Hepatic stellate cell (primary cell): ENCODE results near the gene AHCY.
"Not testable (repeated sequence)": the region's sequence is repeated elsewhere in the genome, so short reads cannot be mapped to it uniquely, and the experiment has no call there.

Experiments used
- DNase-seq: peaks from one replicate; pipeline ENCODE4 v3.0.0; 2011; ENCODE audit warnings: low spot score

Gene AHCY

DNA sequence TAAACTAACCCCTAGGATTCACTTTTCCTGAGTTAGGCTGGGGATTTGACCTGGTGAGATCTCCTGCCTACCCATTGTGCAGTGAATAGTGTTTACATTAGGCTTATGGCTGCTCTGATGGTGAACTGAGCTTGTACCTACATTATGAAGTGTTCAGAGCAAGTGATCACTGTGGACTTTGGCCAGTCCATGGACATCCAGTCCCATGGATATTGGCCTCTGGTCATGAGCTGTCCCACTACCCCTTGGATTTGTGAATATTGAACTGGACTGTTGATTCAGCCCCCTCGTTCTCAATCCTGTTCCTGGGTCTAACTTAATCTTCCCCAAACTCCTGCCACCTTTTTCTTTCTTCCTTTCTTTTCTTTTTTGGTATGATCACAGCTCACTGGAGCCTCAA lies 48.2 kb downstream of the AHCY start:
- DNase-seq = no peak

DNA sequence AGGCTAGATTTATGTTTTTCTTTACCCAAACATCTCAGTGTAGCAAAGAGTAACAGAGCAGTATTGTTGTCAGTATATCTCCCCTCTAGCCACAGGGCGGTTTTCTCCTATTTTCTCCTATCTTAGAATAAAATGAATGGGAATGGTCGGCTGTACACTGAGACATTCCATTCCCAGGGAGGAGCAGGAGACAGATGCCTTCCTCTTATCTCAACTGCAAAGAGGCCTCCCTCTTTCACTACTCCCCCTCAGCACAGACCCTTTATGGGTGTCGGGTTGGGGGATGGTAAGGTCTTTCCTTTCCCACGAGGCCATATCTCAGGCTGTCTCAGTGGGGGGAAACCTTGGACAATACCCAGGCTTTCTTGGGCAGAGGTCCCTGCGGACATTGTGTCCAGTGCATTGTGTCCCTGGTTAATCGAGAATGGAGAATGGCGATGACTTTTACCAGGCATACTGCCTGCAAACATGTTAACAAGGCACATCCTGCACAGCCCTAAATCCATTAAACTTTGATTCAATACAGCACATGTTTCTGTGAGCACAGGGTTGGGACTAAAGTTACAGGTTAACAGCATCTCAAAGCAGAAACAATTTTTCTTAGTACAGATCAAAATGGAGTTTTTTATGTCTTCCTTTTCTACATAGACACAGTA lies 50.6 kb downstream of the AHCY start:
- DNase-seq = not testable (repeated sequence)

DNA sequence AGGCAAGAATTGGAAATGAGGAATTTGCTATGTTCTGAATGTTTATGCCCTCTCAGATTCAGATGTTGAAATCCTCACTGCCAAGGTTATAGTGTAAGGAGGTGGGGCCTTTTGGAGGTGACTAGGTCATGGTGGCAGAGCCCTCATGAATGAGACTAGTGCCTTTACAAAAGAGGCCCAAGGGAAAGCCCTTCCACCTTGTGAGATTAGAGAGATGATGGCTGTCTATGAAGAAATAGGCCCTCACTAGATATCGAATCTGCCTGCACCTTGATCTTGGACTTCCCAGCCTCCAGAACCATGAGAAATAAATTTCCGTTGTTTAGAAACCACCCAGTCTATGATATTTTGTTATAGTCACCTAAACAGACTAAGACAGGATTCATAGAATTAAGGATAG lies 51.5 kb downstream of the AHCY start:
- DNase-seq = no peak

DNA sequence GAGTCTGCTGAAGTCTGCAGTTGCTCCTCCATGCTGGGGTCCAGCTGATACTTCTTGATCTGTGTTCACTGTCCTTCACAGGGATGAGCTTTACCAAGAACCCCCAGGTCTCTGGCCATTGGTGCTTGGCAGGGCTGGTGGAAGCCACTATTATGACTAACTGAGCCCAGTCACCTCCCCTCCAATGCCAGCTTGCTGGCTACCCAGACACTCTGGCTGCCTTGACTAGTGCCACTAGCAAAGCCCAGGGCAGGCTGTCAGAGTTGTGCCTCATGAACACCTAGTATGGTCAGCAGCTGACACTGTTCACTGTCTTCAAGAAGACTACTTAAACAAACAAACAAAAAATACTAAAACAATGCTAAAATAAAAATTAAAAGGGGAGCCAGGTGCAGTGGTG lies 53.1 kb downstream of the AHCY start:
- no peak for DNase-seq

DNA sequence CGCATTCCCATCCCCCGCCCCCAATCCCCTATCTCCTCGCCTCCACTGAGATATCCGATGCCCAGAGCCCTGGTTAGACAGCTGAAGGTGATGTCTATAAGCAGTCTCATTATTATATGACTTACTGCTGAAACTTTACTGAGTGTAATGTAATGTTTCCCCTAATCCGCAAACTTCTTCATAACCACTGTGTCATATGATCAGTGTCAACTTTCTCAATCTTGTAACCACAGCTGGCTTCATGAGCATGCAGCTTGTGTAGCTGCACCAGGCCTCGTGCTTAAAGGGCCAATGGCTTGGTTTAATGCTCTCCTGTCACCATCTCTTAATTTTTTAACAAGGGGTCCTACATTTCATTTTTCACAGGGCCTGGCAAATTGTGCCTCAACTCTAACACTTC lies 53.9 kb downstream of the AHCY start:
- DNase-seq = no peak

DNA sequence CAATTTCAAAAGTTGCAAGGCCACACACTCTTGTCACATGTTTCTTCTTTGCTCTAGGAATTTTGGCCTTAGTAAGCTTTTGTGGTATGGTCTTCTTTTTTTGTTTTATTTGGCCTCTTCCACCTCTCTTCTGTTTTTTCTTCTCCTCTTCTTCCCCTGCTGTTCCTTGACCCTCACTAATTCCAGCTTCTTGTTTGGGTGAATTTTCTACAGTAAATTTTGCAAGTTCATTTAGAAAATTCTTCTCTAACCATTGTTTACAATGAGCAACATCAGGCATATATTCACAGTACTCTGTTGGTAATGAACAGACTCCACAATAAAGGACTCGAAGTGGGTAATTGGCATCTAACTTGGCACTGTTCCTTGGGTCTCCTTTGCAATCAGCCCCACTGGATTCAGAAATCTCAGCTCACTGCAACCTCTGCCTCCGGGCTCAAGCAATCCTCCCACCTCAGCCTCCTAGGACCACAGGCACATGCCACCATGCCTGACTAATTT lies 57.0 kb downstream of the AHCY start:
- DNase-seq = no peak

DNA sequence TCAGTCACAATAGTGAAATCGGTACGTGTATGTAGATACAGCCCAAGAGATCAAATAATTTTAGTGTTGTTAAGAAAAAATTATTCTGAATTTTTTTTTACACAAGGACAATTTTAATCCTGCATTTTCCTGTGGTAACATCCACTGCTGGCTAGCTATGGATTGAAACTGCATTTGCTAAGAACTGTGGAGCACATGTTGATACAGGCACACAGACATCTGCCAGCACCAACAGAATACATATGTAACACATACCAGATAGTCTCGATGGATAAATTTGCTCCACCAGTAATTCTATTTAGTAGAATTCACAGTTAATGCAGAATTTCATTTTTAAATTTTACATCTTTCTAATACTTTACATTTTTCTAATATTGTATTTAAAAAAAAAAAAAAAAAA lies 59.8 kb downstream of the AHCY start:
- DNase-seq = no peak

DNA sequence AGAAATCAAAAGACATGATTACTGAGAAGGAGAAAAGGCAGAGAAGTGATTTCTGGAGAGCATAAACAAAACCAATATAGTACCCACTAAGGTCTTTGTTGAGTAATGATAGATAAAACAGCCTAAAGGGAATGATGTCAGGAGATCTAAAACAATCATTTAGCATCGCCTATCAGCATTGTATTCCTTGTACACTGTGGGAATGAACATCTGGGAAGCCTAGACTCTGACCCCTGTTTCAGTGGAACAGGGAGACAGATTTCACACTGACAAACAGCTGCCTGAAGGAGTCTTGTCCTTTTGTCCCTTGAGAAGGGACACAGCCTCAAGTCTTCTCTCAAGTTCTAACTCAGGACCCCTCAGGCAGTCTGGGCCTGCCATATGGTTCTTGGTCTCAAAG lies 60.3 kb downstream of the AHCY start:
- DNase-seq = no peak

DNA sequence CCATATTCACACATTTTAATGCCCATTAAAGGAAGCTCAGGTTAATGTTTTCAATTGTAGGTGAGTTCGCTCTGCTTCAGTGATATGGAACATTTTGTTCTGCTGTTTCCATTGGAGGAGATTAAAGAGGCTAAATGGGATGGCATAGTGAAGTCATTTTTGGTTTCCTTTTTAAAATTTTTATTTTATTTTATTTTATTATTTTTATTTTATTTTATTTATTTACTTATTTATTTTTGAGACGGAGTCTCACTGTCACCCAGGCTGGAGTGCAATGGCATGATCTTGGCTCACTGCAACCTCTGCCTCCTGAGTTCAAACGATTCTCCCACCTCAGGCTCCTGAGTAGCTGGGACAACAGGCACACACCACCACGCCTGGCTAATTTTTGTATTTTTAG lies 61.1 kb downstream of the AHCY start:
- not testable (repeated sequence) for DNase-seq

DNA sequence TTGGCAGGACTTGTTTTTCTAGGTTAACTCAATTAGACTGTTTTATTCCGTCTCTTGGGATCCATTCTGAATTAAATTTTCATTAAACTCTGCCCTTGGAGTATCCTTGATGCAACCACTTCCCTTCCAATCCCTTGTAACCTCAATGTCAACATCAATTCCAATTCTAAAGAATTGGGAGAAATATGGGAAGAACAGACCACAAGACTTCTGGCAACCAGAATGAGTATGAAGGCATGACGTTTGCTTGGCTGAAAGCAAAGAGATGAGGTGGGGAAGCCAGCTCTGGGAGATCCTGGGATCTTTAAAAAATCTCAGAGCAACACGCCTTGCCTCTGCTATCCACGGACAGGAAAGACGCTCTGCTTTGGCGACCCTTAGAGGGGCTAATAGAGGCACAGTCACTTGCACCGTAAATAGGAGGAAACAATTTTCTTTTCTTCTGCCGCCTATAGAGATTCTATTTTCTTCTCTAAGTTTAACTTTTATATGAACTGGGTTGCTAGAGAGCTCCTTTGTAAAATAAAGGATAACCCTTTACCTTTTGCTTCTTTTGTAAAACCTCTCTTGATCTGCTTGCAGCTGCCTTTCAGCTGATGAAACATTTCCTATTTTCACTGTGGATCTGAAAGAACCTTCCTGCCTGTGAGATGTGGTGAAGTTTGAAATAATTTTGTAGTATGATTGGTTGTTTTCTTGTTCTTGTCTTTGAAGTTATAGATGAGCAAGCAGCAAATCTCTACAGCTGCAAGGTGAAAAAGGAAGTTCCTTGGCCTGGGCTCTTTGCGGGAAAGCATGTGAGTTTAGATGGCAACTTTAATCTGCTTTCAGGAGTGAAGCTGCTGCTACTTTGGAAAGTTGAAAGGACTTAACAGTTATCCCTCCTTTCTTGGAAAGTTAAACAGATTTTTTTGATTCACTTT lies 62.2 kb downstream of the AHCY start, which contains the start of gene ASIP:
Gene ASIP (plus strand): TSS at position 731 of the 923 bp plus-strand sequence. CDS start 18,952 bp downstream, outside the sequence.
- DNase-seq = no peak

DNA sequence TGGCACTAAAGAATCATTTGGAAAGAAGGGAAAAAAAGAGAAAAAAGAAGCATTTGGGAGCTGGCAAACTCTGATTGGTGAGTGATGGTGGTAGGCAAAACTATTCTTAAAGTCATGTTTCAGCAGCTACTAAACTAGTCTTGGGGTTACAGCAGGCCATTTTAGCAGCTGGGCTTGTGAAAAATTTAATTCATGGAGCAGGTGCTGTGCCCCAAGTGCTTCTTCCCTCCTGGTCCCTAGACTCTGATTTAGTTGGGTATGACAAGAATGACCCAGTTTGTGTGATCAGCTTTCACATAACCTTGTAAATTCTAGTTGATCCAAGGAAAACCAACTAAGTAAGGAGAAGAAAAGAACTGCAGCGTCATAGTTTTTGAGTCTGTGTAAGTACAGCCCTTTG lies 63.0 kb downstream of the AHCY start:
- DNase-seq = no peak

DNA sequence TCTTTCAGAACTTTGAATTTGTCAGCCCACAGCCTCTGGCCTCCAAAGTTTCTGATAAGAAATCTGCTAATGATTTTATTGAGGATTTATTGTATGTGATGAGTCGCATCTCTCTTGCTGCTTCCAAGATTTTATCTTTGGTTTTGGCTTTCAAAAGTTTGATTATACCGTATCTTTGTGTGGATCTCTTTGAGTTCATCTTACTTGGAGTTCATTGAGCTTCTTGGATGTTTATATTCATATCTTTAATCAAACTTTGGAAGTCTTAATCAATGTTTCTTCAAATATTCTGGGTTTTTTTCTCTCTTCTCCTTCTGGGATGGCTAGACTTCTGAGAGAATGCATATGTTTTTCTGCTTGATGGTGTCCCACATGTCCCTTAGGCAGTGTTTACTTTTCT lies 65.2 kb downstream of the AHCY start:
- no peak for DNase-seq

DNA sequence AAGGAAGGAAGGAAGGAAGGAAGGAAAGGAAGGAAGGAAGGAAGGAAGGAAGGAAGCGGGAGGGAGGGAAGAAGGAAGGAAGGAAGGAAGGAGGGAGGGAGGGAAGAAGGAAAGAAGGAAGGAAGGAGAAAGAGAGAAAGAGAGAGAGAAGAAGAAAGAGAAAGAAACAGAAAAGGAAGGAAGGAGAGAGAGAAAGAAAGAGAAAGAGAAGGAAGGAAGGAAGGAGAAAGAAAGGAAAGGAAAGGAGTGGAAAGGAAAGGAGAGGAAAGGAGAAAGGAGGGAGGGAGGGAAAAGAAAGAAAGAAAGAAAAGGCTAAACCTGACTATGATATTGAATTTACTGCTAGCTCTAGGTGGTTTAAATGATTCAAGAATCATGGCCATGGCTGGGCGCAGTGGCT lies 67.3 kb downstream of the AHCY start:
- no peak for DNase-seq

DNA sequence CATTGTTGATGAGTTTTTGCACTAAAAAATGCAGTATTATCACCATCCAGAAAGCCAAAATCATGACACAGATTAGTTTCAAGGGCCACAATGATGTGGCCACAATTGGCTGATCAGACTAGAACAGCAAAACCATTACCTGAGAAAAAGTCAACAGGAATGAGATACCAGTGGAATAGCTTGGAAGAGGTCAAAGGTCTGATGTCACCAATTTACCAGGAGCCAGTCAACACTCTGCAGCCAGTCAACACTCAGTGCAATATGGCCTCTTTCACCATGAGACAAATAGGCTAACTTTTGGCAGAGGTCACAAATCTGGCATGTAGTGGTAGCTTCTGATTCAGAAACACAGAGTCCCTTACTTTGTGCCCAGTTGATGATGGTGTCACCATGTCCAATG lies 69.5 kb downstream of the AHCY start:
- no peak for DNase-seq

DNA sequence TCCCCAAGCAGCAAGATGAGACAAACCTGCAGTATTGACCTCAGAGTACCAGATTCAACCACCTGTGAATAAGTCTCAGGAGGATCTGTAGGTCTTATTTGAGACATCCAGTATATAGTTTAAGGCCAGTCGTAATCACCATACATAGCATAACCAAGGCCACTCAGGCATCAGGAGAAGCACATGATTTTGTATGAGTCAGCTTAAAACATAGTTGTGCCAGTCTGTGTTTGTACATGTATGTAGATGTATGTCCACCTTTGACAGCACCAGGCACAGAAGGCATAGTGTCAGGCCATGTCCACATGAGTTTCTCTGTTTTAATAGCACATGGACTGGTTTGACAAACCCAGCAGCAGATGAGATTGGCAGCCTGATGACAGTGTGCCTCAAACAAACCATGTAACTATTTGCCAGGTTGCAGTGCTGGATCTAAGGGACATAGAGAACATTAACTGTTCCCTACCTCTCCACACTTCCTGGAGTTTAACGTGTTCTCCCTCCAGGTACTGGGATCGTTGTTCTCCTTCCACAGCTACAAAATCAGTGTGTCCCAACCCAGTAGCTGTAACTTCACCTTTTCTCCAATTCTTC lies 70.6 kb downstream of the AHCY start:
- DNase-seq = no peak

DNA sequence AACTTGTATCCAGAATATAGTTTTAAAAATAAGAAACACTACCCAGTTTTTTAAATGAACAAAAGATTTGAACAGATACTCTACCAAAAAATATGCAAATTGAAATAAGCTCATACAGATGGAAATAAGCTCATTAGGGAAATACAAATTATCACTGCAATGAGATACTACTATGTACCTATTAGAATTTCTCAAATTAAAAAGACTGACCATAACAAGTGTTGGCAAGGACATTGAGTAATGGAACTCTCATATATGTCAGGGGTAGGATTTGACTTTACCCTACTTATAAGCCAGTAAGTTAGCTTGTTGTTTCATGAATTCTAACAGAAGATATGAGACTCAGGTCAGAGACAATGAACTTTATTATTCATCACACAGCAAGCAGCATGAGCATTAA lies 71.5 kb downstream of the AHCY start:
- no peak for DNase-seq
